Measurements from ENCODE around the gene ELMO1. TPM values are rescaled to one million over a fixed set of nuclear protein-coding genes. Genes with fewer than 3 reads are reported as not detected.

The ELMO1 gene
- total and polyA plus RNA-seq, 10 donors = 26.0 to 494 (median 201) TPM

- H3K4me3 ChIP-seq = no peak overlapping the region
- TF ChIP-seq POLR2AphosphoS5 (IDR thresholded peaks at IDR 0.05) (no peak), POLR2A (IDR thresholded peaks at IDR 0.05) (no peak), CTCF (IDR thresholded peaks at IDR 0.05 in 8 of 11, conservative IDR thresholded peaks at IDR 0.05 in 3 of 11) (no peak)
- H3K27me3 ChIP-seq (replicated peaks in 1 of 7) = no peaks in the 10 kb centered on the region
- no peak for DNase-seq
- peaks cover 0 to 63% (median 12%) of the 10 kb centered on the region in 6 donors for H3K4me1 ChIP-seq
- intact Hi-C loops (cut with DNase I; ENCODE audit: low total_unique reads) = no loop called here
- WGBS, 5 donors = 73 to 85% (median 76%) methylated on average over 2 of the region's 2 CpGs
- no peak overlapping the region for H3K27ac ChIP-seq
- no peaks in the 10 kb centered on the region for H3K36me3 ChIP-seq
- no peaks in the 10 kb centered on the region for H3K9me3 ChIP-seq
Measured at GRCh38 chr7:37360484-37360883, 88.2 kb downstream of the ELMO1 start.

GRCh38 chr7:37359662-37360444 lies 88.8 kb downstream of the ELMO1 start:
- H3K4me1 ChIP-seq = peaks cover under 1 to 63% (median 16%) of the 10 kb centered on the region in 6 donors
- no peak for TF ChIP-seq CTCF (IDR thresholded peaks at IDR 0.05 in 8 of 11, conservative IDR thresholded peaks at IDR 0.05 in 3 of 11)
- TF ChIP-seq POLR2AphosphoS5 (IDR thresholded peaks at IDR 0.05) = no peak
- TF ChIP-seq POLR2A (IDR thresholded peaks at IDR 0.05) = no peak
- no peak overlapping the region for H3K4me3 ChIP-seq
- H3K9me3 ChIP-seq = no peaks in the 10 kb centered on the region
- no peaks in the 10 kb centered on the region for H3K36me3 ChIP-seq
- H3K27ac ChIP-seq = no peak overlapping the region
- H3K27me3 ChIP-seq (replicated peaks in 1 of 7) = no peaks in the 10 kb centered on the region
- no peak for DNase-seq
- 87 to 94% (median 89%) methylated on average over 11 of the region's 11 CpGs for WGBS, 5 donors
- intact Hi-C loops (cut with DNase I; ENCODE audit: low total_unique reads) = no loop called here

- 97 to 100% (median 98%) methylated on average over 2 of the region's 2 CpGs for WGBS, 5 donors
- H3K27ac ChIP-seq = no peak overlapping the region
- H3K4me1 ChIP-seq = peaks cover 7 to 63% (median 23%) of the 10 kb centered on the region in 6 donors
- H3K9me3 ChIP-seq = no peaks in the 10 kb centered on the region
- H3K36me3 ChIP-seq = no peaks in the 10 kb centered on the region
- no peak overlapping the region for H3K4me3 ChIP-seq
- TF ChIP-seq POLR2A (IDR thresholded peaks at IDR 0.05) (no peak), CTCF (IDR thresholded peaks at IDR 0.05 in 8 of 11, conservative IDR thresholded peaks at IDR 0.05 in 3 of 11) (no peak), POLR2AphosphoS5 (IDR thresholded peaks at IDR 0.05) (no peak)
- intact Hi-C loops (cut with DNase I; ENCODE audit: low total_unique reads) = no loop called here
- no peak for DNase-seq
- no peaks in the 10 kb centered on the region for H3K27me3 ChIP-seq (replicated peaks in 1 of 7)
Measured at GRCh38 chr7:37359180-37359579, 89.5 kb downstream of the ELMO1 start.

- WGBS, 5 donors = 47 to 80% (median 59%) methylated on average over 1 of the region's 1 CpG
- peaks cover 8 to 65% (median 33%) of the 10 kb centered on the region in 6 donors for H3K4me1 ChIP-seq
- H3K36me3 ChIP-seq = no peaks in the 10 kb centered on the region
- no peak overlapping the region for H3K4me3 ChIP-seq
- H3K27me3 ChIP-seq (replicated peaks in 1 of 7) = no peaks in the 10 kb centered on the region
- intact Hi-C loops (cut with DNase I; ENCODE audit: low total_unique reads) = no loop called here
- DNase-seq = no peak
- TF ChIP-seq POLR2A (IDR thresholded peaks at IDR 0.05) = no peak
- no peak for TF ChIP-seq CTCF (IDR thresholded peaks at IDR 0.05 in 8 of 11, conservative IDR thresholded peaks at IDR 0.05 in 3 of 11)
- TF ChIP-seq POLR2AphosphoS5 (IDR thresholded peaks at IDR 0.05) = no peak
- no peak overlapping the region for H3K27ac ChIP-seq
- H3K9me3 ChIP-seq = no peaks in the 10 kb centered on the region
Measured at GRCh38 chr7:37357637-37357996, 91.0 kb downstream of the ELMO1 start.

Measured in spleen (tissue), 11 donors.